Superior temporal gyrus (tissue), 1 donor: ENCODE data around the gene FRK.

ENCODE experiments used
- DNase-seq: peaks from one replicate; pipeline ENCODE4 v3.0.0-alpha.2; 2016; ENCODE audit errors: extremely low spot score

The FRK gene

GRCh38 chr6:116036075-116036773 is 24.5 kb downstream of the FRK start:
- DNase-seq, result peak; percentile 32

GRCh38 chr6:116035616-116036015 is 25.1 kb downstream of the FRK start:
- no peak for DNase-seq

GRCh38 chr6:116034327-116034726 is 26.4 kb downstream of the FRK start:
- peak; percentile 79 for DNase-seq

GRCh38 chr6:116033687-116034303 is 26.9 kb downstream of the FRK start:
- no peak for DNase-seq

GRCh38 chr6:116030770-116031169 is 29.9 kb downstream of the FRK start:
- no peak for DNase-seq

- no peak for DNase-seq
These were observed 31.2 kb downstream of the FRK start for GRCh38 chr6:116029535-116029934.

GRCh38 chr6:116028233-116028632 is 32.5 kb downstream of the FRK start:
- DNase-seq, result no peak

- DNase-seq, result no peak
These were observed 32.9 kb downstream of the FRK start for GRCh38 chr6:116027801-116028200.

- no peak for DNase-seq
These were observed 35.3 kb downstream of the FRK start for GRCh38 chr6:116025405-116025804.

- no peak for DNase-seq
These were observed 37.7 kb downstream of the FRK start for GRCh38 chr6:116022841-116023445.

- DNase-seq, result no peak
These were observed 40.0 kb downstream of the FRK start for GRCh38 chr6:116020738-116021137.

- peak; percentile 58 for DNase-seq
These were observed 41.3 kb downstream of the FRK start for GRCh38 chr6:116019428-116019827.

- DNase-seq, result no peak
These were observed 41.7 kb downstream of the FRK start for GRCh38 chr6:116018976-116019375.

- no peak for DNase-seq
These were observed 43.0 kb downstream of the FRK start for GRCh38 chr6:116017546-116018295.

- DNase-seq, result peak; percentile 87
These were observed 43.7 kb downstream of the FRK start for GRCh38 chr6:116016846-116017545.

GRCh38 chr6:116015983-116016382 is 44.7 kb downstream of the FRK start:
- no peak for DNase-seq

GRCh38 chr6:116015561-116015960 is 45.1 kb downstream of the FRK start:
- DNase-seq, result no peak

GRCh38 chr6:116012951-116013350 is 47.7 kb downstream of the FRK start:
- DNase-seq, result no peak

GRCh38 chr6:116012471-116012949 is 48.2 kb downstream of the FRK start:
- peak; percentile 41 for DNase-seq

- DNase-seq, result no peak
These were observed 49.2 kb downstream of the FRK start for GRCh38 chr6:116011520-116011919.

- peak; percentile 96 for DNase-seq
These were observed 49.8 kb downstream of the FRK start for GRCh38 chr6:116010790-116011401.
